HepG2 (cell line): Measurements from ENCODE around the gene SERPINB1. TPM values are rescaled to one million over a fixed set of nuclear protein-coding genes. Genes with fewer than 3 reads are reported as not detected.

Source experiments
- ARNT2 ChIP-seq: sonication (generic); formaldehyde crosslinking; IDR thresholded peaks from 2 replicates; pipeline ENCODE4 v1.8.0; 2022; ENCODE audit warnings: mild to moderate bottlenecking, low read depth, missing genetic modification reagents, moderate library complexity
- CREB1 ChIP-seq, 2 experiments: fragments of 450-650 bp in 1 of 2; IDR thresholded peaks; 2 replicates each; pipeline ENCODE4 v1.6.1; 2016 to 2017; ENCODE audit warnings: control low read depth in 1 of 2, mild to moderate bottlenecking in 1 of 2, missing compliant biosample characterization in 1 of 2, missing genetic modification characterization in 1 of 2
- ETV6 ChIP-seq: sonication (generic); formaldehyde crosslinking; conservative IDR thresholded peaks from 2 replicates; pipeline ENCODE4 v1.4.0; 2020; ENCODE audit warnings: missing genetic modification reagents
- HNF4G ChIP-seq, 2 experiments: sonication (generic) in 1 of 2; formaldehyde crosslinking in 1 of 2; IDR thresholded peaks; 2 replicates each; pipeline versions ENCODE4 v1.4.0 to v1.6.1; 2011 to 2020; ENCODE audit warnings: borderline replicate concordance in 2 of 2, low read depth in 2 of 2, mild to moderate bottlenecking in 2 of 2, low read length in 1 of 2, missing genetic modification reagents in 1 of 2, moderate library complexity in 1 of 2
- PHF20 ChIP-seq: sonication (generic); formaldehyde crosslinking; IDR thresholded peaks from 2 replicates; pipeline ENCODE4 v1.5.0; 2020; ENCODE audit warnings: mild to moderate bottlenecking, missing genetic modification reagents
- PRMT3 ChIP-seq: sonication (generic); formaldehyde crosslinking; IDR thresholded peaks from 2 replicates; pipeline ENCODE4 v1.8.1; 2022; ENCODE audit warnings: low read depth, mild to moderate bottlenecking, moderate library complexity, missing genetic modification reagents, borderline replicate concordance
- RFXAP ChIP-seq: sonication (generic); formaldehyde crosslinking; IDR thresholded peaks from 2 replicates; pipeline ENCODE4 v1.4.0; 2020; ENCODE audit warnings: missing genetic modification reagents, borderline replicate concordance
- RXRB ChIP-seq: IDR thresholded peaks from 2 replicates; pipeline ENCODE4 v1.6.1; 2016; ENCODE audit warnings: borderline replicate concordance, missing genetic modification reagents, missing compliant biosample characterization
- SATB2 ChIP-seq: sonication (generic); formaldehyde crosslinking; IDR thresholded peaks from 2 replicates; pipeline ENCODE4 v1.5.0; 2020; ENCODE audit warnings: missing genetic modification reagents
- SIN3A ChIP-seq: IDR thresholded peaks from 2 replicates; pipeline ENCODE4 v1.6.1; 2011; ENCODE audit warnings: low read depth, mild to moderate bottlenecking, control low read depth, low read length, borderline replicate concordance
- ZNF138 ChIP-seq: sonication (generic); formaldehyde crosslinking; IDR thresholded peaks from 2 replicates; pipeline ENCODE4 v1.5.0; 2020; ENCODE audit warnings: mild to moderate bottlenecking, low read depth, missing genetic modification reagents
- ZNF431 ChIP-seq: sonication (generic); formaldehyde crosslinking; IDR thresholded peaks from 2 replicates; pipeline ENCODE4 v1.9.0; 2022; ENCODE audit warnings: missing genetic modification reagents, low read depth, mild to moderate bottlenecking, borderline replicate concordance
- ZNF446 ChIP-seq: sonication (generic); formaldehyde crosslinking; IDR thresholded peaks from 2 replicates; pipeline ENCODE4 v1.5.0; 2020; ENCODE audit warnings: mild to moderate bottlenecking, missing genetic modification reagents
- ZNF564 ChIP-seq: sonication (generic); formaldehyde crosslinking; IDR thresholded peaks from 2 replicates; pipeline ENCODE4 v1.8.1; 2023; ENCODE audit warnings: mild to moderate bottlenecking, missing genetic modification reagents
- ZNF75D ChIP-seq: sonication (generic); formaldehyde crosslinking; IDR thresholded peaks from 2 replicates; pipeline ENCODE4 v1.8.1; 2023; ENCODE audit warnings: missing genetic modification reagents, mild to moderate bottlenecking, borderline replicate concordance
- polyA plus RNA-seq, 8 experiments: library from polyadenylated mRNA; depleted of rRNA in 3 of 8; stranded (reverse) in 7 of 8; unstranded in 1 of 8; fragments of >200 nt; fragmentation: Illumina TruSeq in 4 of 8; extraction: Trizol in 4 of 8; gene quantifications; 2 replicates each; pipeline versions ENCODE4 v1.2.1 to v1.2.3, GENCODE V29; 2011 to 2016; ENCODE audit warnings: low read depth in 4 of 8, missing spikeins in 1 of 8, mixed read lengths in 1 of 8; ENCODE audit not compliant: insufficient read depth in 1 of 8
- total RNA-seq, 5 experiments: library from RNA; depleted of rRNA; stranded (reverse); fragments of >200 nt; fragmentation: Illumina TruSeq; extraction: Trizol; gene quantifications; 2 replicates each; pipeline ENCODE4 v1.2.3, GENCODE V29; 2016; ENCODE audit warnings: low read depth in 1 of 5
- TF ChIP-seq, protein P1 (sequence below): sonication (generic); formaldehyde crosslinking; IDR thresholded peaks from 2 replicates; pipeline ENCODE4 v1.9.0; 2021; ENCODE audit warnings: missing genetic modification reagents, mild to moderate bottlenecking, borderline replicate concordance
- TF ChIP-seq, protein P2 (sequence below): sonication (generic); formaldehyde crosslinking; IDR thresholded peaks from 2 replicates; pipeline ENCODE4 v1.8.1; 2022; ENCODE audit warnings: low read depth, mild to moderate bottlenecking, missing genetic modification reagents
- TF ChIP-seq, protein P3 (sequence below): sonication (generic); formaldehyde crosslinking; IDR thresholded peaks from 2 replicates; pipeline ENCODE4 v1.5.1; 2020; ENCODE audit warnings: mild to moderate bottlenecking, missing genetic modification reagents
- TF ChIP-seq, protein P4 (sequence below): sonication (generic); formaldehyde crosslinking; IDR thresholded peaks from 2 replicates; pipeline ENCODE4 v1.8.1; 2023; ENCODE audit warnings: mild to moderate bottlenecking, missing genetic modification reagents, borderline replicate concordance

Gene SERPINB1
- total and polyA plus RNA-seq, 2 of the 13 experiments (the other 11 are each of a cell fraction or from before 2014, with no cell fraction given), result 41.4 to 60.5 TPM

DNA sequence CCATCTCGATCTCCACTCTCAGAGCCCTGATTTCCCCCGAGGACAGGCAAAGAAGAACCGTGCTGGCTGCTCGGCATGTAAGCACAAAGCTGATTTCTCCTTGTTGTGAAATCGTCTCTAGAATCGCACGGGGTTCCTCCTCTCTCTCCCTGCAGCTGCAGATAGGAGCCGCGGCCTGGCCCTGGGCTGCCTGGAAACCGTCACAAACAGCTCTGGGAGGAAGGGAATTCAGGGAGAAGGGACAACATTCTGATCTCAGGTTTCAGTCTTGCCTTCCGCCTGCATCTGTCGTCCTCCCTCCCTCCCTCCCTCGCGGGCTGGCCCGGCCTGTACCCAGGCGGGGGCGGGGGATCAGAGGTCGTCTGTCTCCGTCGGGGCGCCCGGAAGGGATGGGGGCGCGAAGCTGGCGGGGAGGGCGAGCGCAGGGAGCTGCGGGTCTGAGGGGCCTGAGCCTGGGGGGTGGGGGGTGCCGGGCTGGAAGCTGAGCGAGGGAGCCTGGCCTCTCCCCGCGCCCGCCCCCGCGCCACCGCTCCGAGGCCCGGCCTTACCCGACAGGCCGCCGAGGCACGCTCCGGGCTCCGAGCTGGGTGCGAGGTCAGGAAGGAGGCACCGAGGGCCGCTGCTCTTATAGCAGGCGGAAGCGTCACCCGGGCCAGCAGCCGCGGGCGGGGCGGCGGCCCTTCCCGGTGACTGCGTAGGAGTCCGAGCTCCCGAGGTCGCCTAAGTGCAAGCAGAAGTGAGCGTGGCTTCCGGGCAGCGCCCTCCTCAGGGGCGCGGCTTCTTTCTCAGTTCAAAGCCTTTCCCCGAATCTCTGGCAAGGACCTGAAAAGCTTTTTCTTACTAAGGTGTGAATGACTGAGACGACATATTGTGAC lies at the start of gene SERPINB1 (continued):
- TF ChIP-seq, protein P1, sequence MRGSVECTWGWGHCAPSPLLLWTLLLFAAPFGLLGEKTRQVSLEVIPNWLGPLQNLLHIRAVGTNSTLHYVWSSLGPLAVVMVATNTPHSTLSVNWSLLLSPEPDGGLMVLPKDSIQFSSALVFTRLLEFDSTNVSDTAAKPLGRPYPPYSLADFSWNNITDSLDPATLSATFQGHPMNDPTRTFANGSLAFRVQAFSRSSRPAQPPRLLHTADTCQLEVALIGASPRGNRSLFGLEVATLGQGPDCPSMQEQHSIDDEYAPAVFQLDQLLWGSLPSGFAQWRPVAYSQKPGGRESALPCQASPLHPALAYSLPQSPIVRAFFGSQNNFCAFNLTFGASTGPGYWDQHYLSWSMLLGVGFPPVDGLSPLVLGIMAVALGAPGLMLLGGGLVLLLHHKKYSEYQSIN (CRISPR knock-in tag), result no peak
- peak; percentile 71; the same call in 1 of the 2 replicates for TF ChIP-seq SIN3A
- TF ChIP-seq, protein P2, sequence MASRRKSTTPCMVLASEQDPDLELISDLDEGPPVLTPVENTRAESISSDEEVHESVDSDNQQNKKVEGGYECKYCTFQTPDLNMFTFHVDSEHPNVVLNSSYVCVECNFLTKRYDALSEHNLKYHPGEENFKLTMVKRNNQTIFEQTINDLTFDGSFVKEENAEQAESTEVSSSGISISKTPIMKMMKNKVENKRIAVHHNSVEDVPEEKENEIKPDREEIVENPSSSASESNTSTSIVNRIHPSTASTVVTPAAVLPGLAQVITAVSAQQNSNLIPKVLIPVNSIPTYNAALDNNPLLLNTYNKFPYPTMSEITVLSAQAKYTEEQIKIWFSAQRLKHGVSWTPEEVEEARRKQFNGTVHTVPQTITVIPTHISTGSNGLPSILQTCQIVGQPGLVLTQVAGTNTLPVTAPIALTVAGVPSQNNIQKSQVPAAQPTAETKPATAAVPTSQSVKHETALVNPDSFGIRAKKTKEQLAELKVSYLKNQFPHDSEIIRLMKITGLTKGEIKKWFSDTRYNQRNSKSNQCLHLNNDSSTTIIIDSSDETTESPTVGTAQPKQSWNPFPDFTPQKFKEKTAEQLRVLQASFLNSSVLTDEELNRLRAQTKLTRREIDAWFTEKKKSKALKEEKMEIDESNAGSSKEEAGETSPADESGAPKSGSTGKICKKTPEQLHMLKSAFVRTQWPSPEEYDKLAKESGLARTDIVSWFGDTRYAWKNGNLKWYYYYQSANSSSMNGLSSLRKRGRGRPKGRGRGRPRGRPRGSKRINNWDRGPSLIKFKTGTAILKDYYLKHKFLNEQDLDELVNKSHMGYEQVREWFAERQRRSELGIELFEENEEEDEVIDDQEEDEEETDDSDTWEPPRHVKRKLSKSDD (CRISPR knock-in tag), result peak; percentile 58; the same call in 1 of the 2 replicates
- TF ChIP-seq, protein P3, sequence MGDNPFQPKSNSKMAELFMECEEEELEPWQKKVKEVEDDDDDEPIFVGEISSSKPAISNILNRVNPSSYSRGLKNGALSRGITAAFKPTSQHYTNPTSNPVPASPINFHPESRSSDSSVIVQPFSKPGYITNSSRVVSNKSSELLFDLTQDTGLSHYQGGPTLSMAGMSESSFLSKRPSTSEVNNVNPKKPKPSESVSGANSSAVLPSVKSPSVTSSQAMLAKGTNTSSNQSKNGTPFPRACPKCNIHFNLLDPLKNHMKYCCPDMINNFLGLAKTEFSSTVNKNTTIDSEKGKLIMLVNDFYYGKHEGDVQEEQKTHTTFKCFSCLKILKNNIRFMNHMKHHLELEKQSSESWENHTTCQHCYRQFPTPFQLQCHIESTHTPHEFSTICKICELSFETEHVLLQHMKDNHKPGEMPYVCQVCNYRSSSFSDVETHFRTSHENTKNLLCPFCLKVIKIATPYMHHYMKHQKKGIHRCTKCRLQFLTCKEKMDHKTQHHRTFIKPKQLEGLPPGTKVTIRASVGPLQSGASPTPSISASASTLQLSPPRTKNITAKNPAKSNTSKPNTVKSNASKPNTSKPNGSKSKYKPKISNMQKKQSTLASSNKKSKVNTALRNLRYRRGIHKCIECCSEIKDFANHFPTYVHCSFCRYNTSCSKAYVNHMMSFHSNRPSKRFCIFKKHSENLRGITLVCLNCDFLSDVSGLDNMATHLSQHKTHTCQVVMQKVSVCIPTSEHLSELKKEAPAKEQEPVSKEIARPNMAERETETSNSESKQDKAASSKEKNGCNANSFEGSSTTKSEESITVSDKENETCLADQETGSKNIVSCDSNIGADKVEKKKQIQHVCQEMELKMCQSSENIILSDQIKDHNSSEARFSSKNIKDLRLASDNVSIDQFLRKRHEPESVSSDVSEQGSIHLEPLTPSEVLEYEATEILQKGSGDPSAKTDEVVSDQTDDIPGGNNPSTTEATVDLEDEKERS (CRISPR knock-in tag), result peak; percentile 94; the same call in 1 of the 2 replicates
- TF ChIP-seq ZNF564 (CRISPR knock-in tag), result peak; percentile 97
- peak; percentile 84 for TF ChIP-seq PHF20
- peak; percentile 84; the same call in 1 of the 2 replicates for TF ChIP-seq SATB2
- no peak; the same call in 1 of the 2 replicates for TF ChIP-seq PRMT3 (CRISPR knock-in tag)
- TF ChIP-seq RXRB (CRISPR knock-in tag), result peak; percentile 94
- TF ChIP-seq ZNF446 (CRISPR knock-in tag), result peak; percentile 81; the same call in 1 of the 2 replicates
- TF ChIP-seq CREB1 (IDR thresholded peaks at IDR 0.05), result no peak
- peak; percentile 27 for TF ChIP-seq CREB1 (CRISPR knock-in tag; IDR thresholded peaks at IDR 0.05)
- no peak for TF ChIP-seq ZNF75D (CRISPR knock-in tag)
- peak; percentile 74 for TF ChIP-seq ARNT2 (CRISPR knock-in tag)
- peak; percentile 82; the same call in 1 of the 2 replicates for TF ChIP-seq ETV6
- TF ChIP-seq ZNF138 (CRISPR knock-in tag), result peak; percentile 79; the same call in 1 of the 2 replicates
- peak; percentile 73; the same call in 1 of the 2 replicates for TF ChIP-seq RFXAP (CRISPR knock-in tag)
- TF ChIP-seq HNF4G (IDR thresholded peaks at IDR 0.05; ENCODE audit: borderline replicate concordance, low read depth, low read length), result peak; percentile 71; the same call in 1 of the 2 replicates
- TF ChIP-seq HNF4G (CRISPR knock-in tag; IDR thresholded peaks at IDR 0.05; ENCODE audit: borderline replicate concordance, low read depth), result peak; percentile 85
- TF ChIP-seq, protein P4, sequence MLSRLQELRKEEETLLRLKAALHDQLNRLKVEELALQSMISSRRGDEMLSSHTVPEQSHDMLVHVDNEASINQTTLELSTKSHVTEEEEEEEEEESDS (CRISPR knock-in tag), result peak; percentile 91
- peak; percentile 41; the same call in 1 of the 2 replicates for TF ChIP-seq ZNF431 (CRISPR knock-in tag)
